ENCODE measurements around the gene PPM1E.

GRCh38 chr17:58956997-58957724 lies 201.5 kb downstream of the PPM1E start:
- TF ChIP-seq CTCF (IDR thresholded peaks at IDR 0.05) (no peak), EP300 (IDR thresholded peaks at IDR 0.05) (no peak), POLR2A (IDR thresholded peaks at IDR 0.05) (no peak)
